ENCODE results near the gene IREB2.

The IREB2 gene

GRCh38 chr15:78437107-78437761 is 782 bp upstream of the IREB2 start:
- peak overlapping the region; percentile 69 for H3K27ac ChIP-seq
- TF ChIP-seq ZFX (IDR thresholded peaks at IDR 0.05; ENCODE audit: borderline replicate concordance) (no peak), CTCF (IDR thresholded peaks at IDR 0.05) (no peak)

GRCh38 chr15:78438619-78439285 is 736 bp downstream of the IREB2 start:
- no peak for TF ChIP-seq ZFX (IDR thresholded peaks at IDR 0.05; ENCODE audit: borderline replicate concordance)
- no peak; the same call in 1 of the 2 replicates for TF ChIP-seq CTCF (IDR thresholded peaks at IDR 0.05)
- peak overlapping the region; percentile 69 for H3K27ac ChIP-seq

GRCh38 chr15:78440375-78441373 is 2.7 kb downstream of the IREB2 start:
- TF ChIP-seq CTCF (IDR thresholded peaks at IDR 0.05), result no peak
- TF ChIP-seq ZFX (IDR thresholded peaks at IDR 0.05; ENCODE audit: borderline replicate concordance), result no peak
- no peak overlapping the region for H3K27ac ChIP-seq

GRCh38 chr15:78444255-78444654 is 6.2 kb downstream of the IREB2 start:
- H3K27ac ChIP-seq, result no peak overlapping the region
- TF ChIP-seq ZFX (IDR thresholded peaks at IDR 0.05; ENCODE audit: borderline replicate concordance), result no peak
- TF ChIP-seq CTCF (IDR thresholded peaks at IDR 0.05), result no peak

GRCh38 chr15:78445875-78446274 is 7.9 kb downstream of the IREB2 start:
- H3K27ac ChIP-seq, result no peak overlapping the region
- TF ChIP-seq CTCF (IDR thresholded peaks at IDR 0.05) (no peak), ZFX (IDR thresholded peaks at IDR 0.05; ENCODE audit: borderline replicate concordance) (no peak)

GRCh38 chr15:78446551-78446950 is 8.5 kb downstream of the IREB2 start:
- TF ChIP-seq CTCF (IDR thresholded peaks at IDR 0.05), result no peak
- TF ChIP-seq ZFX (IDR thresholded peaks at IDR 0.05; ENCODE audit: borderline replicate concordance), result no peak
- H3K27ac ChIP-seq, result no peak overlapping the region

Measured in 22Rv1 (cell line).